ENCODE results near the gene DBNL. TPM values are rescaled to one million over a fixed set of nuclear protein-coding genes. Genes with fewer than 3 reads are reported as not detected.

DBNL gene
- total and polyA plus RNA-seq, 4 donors, result 26.1 to 60.2 (median 41.5) TPM

GRCh38 chr7:44080118-44080517 lies 35.6 kb downstream of the DBNL start:
- Histone ChIP-seq H3K4me3 (ENCODE audit: low read depth in 1 of 3, low read length in 3 of 3) (no peak overlapping the region), H3K9ac (ENCODE audit: low read depth in 1 of 2, low read length in 2 of 2) (no peak overlapping the region), H3K9me3 (ENCODE audit: control insufficient read depth in 4 of 4, low read length in 3 of 4) (no peaks in the 10 kb centered on the region), H3K4me1 (ENCODE audit: control insufficient read depth in 4 of 4, insufficient read depth in 4 of 4, low read length in 3 of 4) (peaks cover 13 to 53% (median 31%) of the 10 kb centered on the region in 4 donors), H3K27me3 (ENCODE audit: control insufficient read depth in 4 of 4, insufficient read depth in 4 of 4, low read length in 3 of 4) (no peaks in the 10 kb centered on the region), H3K36me3 (ENCODE audit: control insufficient read depth in 4 of 4, insufficient read depth in 3 of 4, low read depth in 1 of 4, low read length in 3 of 4) (peaks cover 5 to 37% (median 15%) of the 10 kb centered on the region in 4 donors), H3K27ac (ENCODE audit: low read depth in 1 of 2, low read length in 2 of 2) (no peak overlapping the region)
- TF ChIP-seq CTCF (IDR thresholded peaks at IDR 0.05; ENCODE audit: low read depth, low read length, missing input control), result no peak
- TF ChIP-seq FOXA2 (IDR thresholded peaks at IDR 0.05), result no peak
- TF ChIP-seq REST (IDR thresholded peaks at IDR 0.05), result no peak
- TF ChIP-seq JUND (IDR thresholded peaks at IDR 0.05), result no peak
- TF ChIP-seq ZBTB33 (IDR thresholded peaks at IDR 0.05), result no peak
- TF ChIP-seq SP1 (IDR thresholded peaks at IDR 0.05), result no peak
- no peak for TF ChIP-seq FOXA1 (IDR thresholded peaks at IDR 0.05)
- no peak for TF ChIP-seq RAD21 (IDR thresholded peaks at IDR 0.05)
- TF ChIP-seq HNF4G (IDR thresholded peaks at IDR 0.05), result no peak
- no peak for TF ChIP-seq RXRA (IDR thresholded peaks at IDR 0.05)
- no peak for TF ChIP-seq TAF1 (conservative IDR thresholded peaks at IDR 0.05)
- TF ChIP-seq GABPA (IDR thresholded peaks at IDR 0.05 in 1 of 2, conservative IDR thresholded peaks at IDR 0.05 in 1 of 2), result no peak
- no peak for TF ChIP-seq MAX (IDR thresholded peaks at IDR 0.05)
- no peak for TF ChIP-seq YY1 (IDR thresholded peaks at IDR 0.05)
- TF ChIP-seq HNF4A (conservative IDR thresholded peaks at IDR 0.05), result no peak
- TF ChIP-seq ATF3 (IDR thresholded peaks at IDR 0.05), result no peak
- TF ChIP-seq NR2F2 (IDR thresholded peaks at IDR 0.05), result no peak
- no peak for DNase-seq (ENCODE audit: low spot score)
- 93% methylated on average over 5 of the region's 5 CpGs for WGBS

Measured in liver (tissue), 9 donors.